IMR-90 (cell line): ENCODE results near the gene ZNF548. TPM values are rescaled to one million over a fixed set of nuclear protein-coding genes. Genes with fewer than 3 reads are reported as not detected.
A peak's percentile ranks its signal among the peaks of the same experiment; 100 is the strongest.
"Not testable (repeated sequence)": the region's sequence is repeated elsewhere in the genome, so short reads cannot be mapped to it uniquely, and the experiment has no call there.

Experiments used
- ATAC-seq: fragments of 200-7000 bp; cut with Tn5 transposase; 2 replicates; pipeline ENCODE4 v1.9.1; 2020; ENCODE audit warnings: low read depth, mild to moderate bottlenecking, moderate library complexity
- BruUV-seq: library from RNA; stranded (reverse); fragments of 400-500 nt; replicated peaks from 2 replicates; lab custom pipeline; 2021; lab: Mats Ljungman, UMichigan
- CTCF ChIA-PET: fragments of 300-600 bp; formaldehyde crosslinking; extraction: SDS; loops from one replicate; lab custom pipeline; 2021; ENCODE audit warnings: antibody characterized with exemption; lab: Yijun Ruan, JAX
- POLR2A ChIA-PET: fragments of 300-600 bp; sonication (Branson Sonifier 250); formaldehyde crosslinking; loops from one replicate; lab custom pipeline; 2022; ENCODE audit warnings: antibody characterized with exemption; ENCODE audit not compliant: unreplicated experiment; lab: Charles Lee
- DNase-seq: peaks from one replicate; pipeline ENCODE4 v3.0.0; 2013
- H2AFZ ChIP-seq: replicated peaks from 2 replicates; pipeline ENCODE3; 2013; ENCODE audit warnings: low read length, mild to moderate bottlenecking; ENCODE audit not compliant: poor library complexity
- H2AK5ac ChIP-seq: 2 replicates; pipeline ENCODE4 v1.6.1; 2013; ENCODE audit warnings: low read depth, low read length, inconsistent platforms
- H2AK9ac ChIP-seq: replicated peaks from 2 replicates; pipeline ENCODE3; 2013; ENCODE audit warnings: mild to moderate bottlenecking, low read depth, low read length, moderate library complexity; ENCODE audit not compliant: poor library complexity
- H2BK120ac ChIP-seq: 2 replicates; pipeline ENCODE4 v1.6.1; 2013; ENCODE audit warnings: low read depth, low read length, inconsistent platforms
- H2BK15ac ChIP-seq: 3 replicates; pipeline ENCODE4 v1.6.1; 2013; ENCODE audit warnings: low read depth, low read length, inconsistent platforms
- H2BK20ac ChIP-seq: 2 replicates; pipeline ENCODE4 v1.6.1; 2013; ENCODE audit warnings: low read depth, mild to moderate bottlenecking, inconsistent platforms, low read length, moderate library complexity
- H2BK5ac ChIP-seq: 2 replicates; pipeline ENCODE4 v1.6.1; 2013; ENCODE audit warnings: mild to moderate bottlenecking, low read depth, low read length, inconsistent platforms; ENCODE audit not compliant: poor library complexity, severe bottlenecking
- H3K14ac ChIP-seq: replicated peaks from 2 replicates; pipeline ENCODE4 v1.6.1; 2013; ENCODE audit warnings: low read depth, low read length, inconsistent platforms
- H3K18ac ChIP-seq: 2 replicates; pipeline ENCODE4 v1.6.1; 2013; ENCODE audit warnings: low read depth, low read length, control low read depth
- H3K23ac ChIP-seq: 2 replicates; pipeline ENCODE4 v1.6.1; 2013; ENCODE audit warnings: low read depth, low read length, inconsistent platforms
- H3K27ac ChIP-seq: 2 replicates; pipeline ENCODE4 v1.5.1; 2013; ENCODE audit warnings: mild to moderate bottlenecking, control low read depth, low read length; ENCODE audit not compliant: insufficient read depth
- H3K27me3 ChIP-seq: 2 replicates; pipeline ENCODE4 v1.6.1; 2013; ENCODE audit warnings: low read length; ENCODE audit not compliant: control insufficient read depth, insufficient read depth
- H3K36me3 ChIP-seq: 2 replicates; pipeline ENCODE4 v1.6.1; 2013; ENCODE audit warnings: low read length, mixed read lengths; ENCODE audit not compliant: control insufficient read depth, insufficient read depth
- H3K4ac ChIP-seq: 2 replicates; pipeline ENCODE4 v1.6.1; 2013; ENCODE audit warnings: low read depth, low read length, inconsistent platforms
- H3K4me1 ChIP-seq: 2 replicates; pipeline ENCODE4 v1.6.1; 2013; ENCODE audit warnings: low read length, mixed read lengths; ENCODE audit not compliant: control insufficient read depth, insufficient read depth
- H3K4me2 ChIP-seq: 2 replicates; pipeline ENCODE4 v1.6.1; 2013; ENCODE audit warnings: low read depth, mild to moderate bottlenecking, control low read depth, low read length, moderate library complexity
- H3K4me3 ChIP-seq: 2 replicates; pipeline ENCODE4 v1.5.1; 2013; ENCODE audit warnings: low read depth, mild to moderate bottlenecking, control low read depth, low read length, moderate library complexity; ENCODE audit not compliant: insufficient read depth
- H3K56ac ChIP-seq: 2 replicates; pipeline ENCODE4 v1.6.1; 2013; ENCODE audit warnings: low read length, inconsistent platforms; ENCODE audit not compliant: insufficient read depth; ENCODE audit errors: extremely low read depth
- H3K79me1 ChIP-seq, 2 experiments: 2 replicates each; pipeline ENCODE4 v1.6.1; 2013; ENCODE audit warnings: low read length in 2 of 2, inconsistent platforms in 1 of 2, low read depth in 1 of 2
- H3K9ac ChIP-seq: 2 replicates; pipeline ENCODE4 v1.6.1; 2013; ENCODE audit warnings: low read depth, low read length, control low read depth
- H3K9me1 ChIP-seq: 2 replicates; pipeline ENCODE4 v1.6.1; 2013; ENCODE audit warnings: low read length, inconsistent platforms; ENCODE audit not compliant: insufficient read depth
- H3K9me3 ChIP-seq: 2 replicates; pipeline ENCODE4 v1.6.1; 2013; ENCODE audit warnings: low read length; ENCODE audit not compliant: control insufficient read depth, insufficient read depth
- H4K20me1 ChIP-seq: 2 replicates; pipeline ENCODE4 v1.6.1; 2013; ENCODE audit warnings: low read length, inconsistent platforms; ENCODE audit not compliant: insufficient read depth
- H4K5ac ChIP-seq: 2 replicates; pipeline ENCODE4 v1.6.1; 2013; ENCODE audit warnings: mild to moderate bottlenecking, low read depth, low read length, control low read depth
- H4K8ac ChIP-seq, 2 experiments: 2 replicates each; pipeline ENCODE4 v1.6.1; 2013; ENCODE audit warnings: low read depth in 2 of 2, low read length in 2 of 2, control low read depth in 1 of 2, inconsistent platforms in 1 of 2
- H4K91ac ChIP-seq: 2 replicates; pipeline ENCODE4 v1.6.1; 2013; ENCODE audit warnings: low read depth, low read length, inconsistent platforms; ENCODE audit not compliant: insufficient read depth
- MAFK ChIP-seq: IDR thresholded peaks from 2 replicates; pipeline ENCODE4 v1.6.1; 2012; ENCODE audit warnings: low read depth, low read length, improper control_type of control experiment
- WGBS, 2 experiments: methylation state at CpG; one replicate each; pipeline versions ENCODE4 v1.1.5 to v1.1.7; 2013; ENCODE audit warnings: missing lambda C conversion rate in 2 of 2; ENCODE audit not compliant: insufficient read length in 1 of 2; ENCODE audit errors: extremely low coverage in 2 of 2; 5-methylcytosine and 5-hydroxymethylcytosine counted together
- dilution Hi-C: fragments of 300-500 bp; cut with HindIII; formaldehyde crosslinking; loops from one replicate; pipeline ENCODE4 v1.14.3; 2018; ENCODE audit warnings: low sequenced_read_pairs; ENCODE audit not compliant: unreplicated experiment
- in situ Hi-C: fragments of 300-500 bp; cut with MboI; formaldehyde crosslinking; loops from 3 replicates; pipeline ENCODE4 v1.14.3; 2019; ENCODE audit warnings: low sequenced_read_pairs, inconsistent platforms, mixed read lengths
- intact Hi-C: fragments of 100-400 bp; cut with micrococcal nuclease; formaldehyde crosslinking; loops from 2 replicates; pipeline ENCODE4 v1.10.0; 2022
- polyA plus RNA-seq, 3 experiments: library from polyadenylated mRNA; depleted of rRNA; stranded (reverse); fragments of >200 nt; gene quantifications; 2 replicates each; pipeline ENCODE4 v1.2.3, GENCODE V29; 2012; ENCODE audit warnings: low replicate concordance in 1 of 3
- total RNA-seq: library from RNA; depleted of rRNA; stranded (reverse); fragments of >200 nt; gene quantifications from 2 replicates; pipeline ENCODE4 v1.2.3, GENCODE V29; 2012

The ZNF548 gene
- total and polyA plus RNA-seq, 2 of the 4 experiments (the other 2 are of a cell fraction) = 7.5 to 24.2 TPM

- POLR2A ChIA-PET, BruUV-seq: not testable (repeated sequence)
- WGBS, 2 experiments = no CpG with 5 or more reads among the region's 2 CpGs
Observed at GRCh38 chr19:57374647-57375046, 15.0 kb upstream of the ZNF548 start.

More at GRCh38 chr19:57374647-57375046, 15.0 kb upstream of the ZNF548 start:
- H4K8ac ChIP-seq, H3K4me1 ChIP-seq, H3K9ac ChIP-seq, intact Hi-C loops, H2AFZ ChIP-seq, dilution Hi-C loops, H2BK15ac ChIP-seq, H3K4me2 ChIP-seq, H3K27me3 ChIP-seq, DNase-seq, H2BK5ac ChIP-seq, H3K4ac ChIP-seq, H3K27ac ChIP-seq, H3K14ac ChIP-seq, H2AK5ac ChIP-seq, H2AK9ac ChIP-seq, H3K4me3 ChIP-seq, H2BK120ac ChIP-seq, H3K9me1 ChIP-seq, H3K79me1 ChIP-seq, H4K5ac ChIP-seq, H2BK20ac ChIP-seq, H4K20me1 ChIP-seq, H4K91ac ChIP-seq, H3K56ac ChIP-seq, H3K18ac ChIP-seq, ATAC-seq, H3K23ac ChIP-seq, CTCF ChIA-PET: not testable (repeated sequence)
- peak; percentile 78 for TF ChIP-seq MAFK
- Histone ChIP-seq H3K36me3 (peaks cover 56% of the 10 kb centered on the region), H3K9me3 (peaks cover 38% of the 10 kb centered on the region)
- in situ Hi-C loops = loop anchor here (25.0 kb wide), 1 partner anchor 962 kb away; the partner anchor contains the start of gene ZNF583
